DMS 273 (cell line): ENCODE data around the gene MRPL16.

Source experiments
- DNase-seq: peaks from one replicate; lab custom pipeline; 2025; ENCODE audit not compliant: unreplicated experiment; lab: John Stamatoyannopoulos, UW

Gene MRPL16

DNA sequence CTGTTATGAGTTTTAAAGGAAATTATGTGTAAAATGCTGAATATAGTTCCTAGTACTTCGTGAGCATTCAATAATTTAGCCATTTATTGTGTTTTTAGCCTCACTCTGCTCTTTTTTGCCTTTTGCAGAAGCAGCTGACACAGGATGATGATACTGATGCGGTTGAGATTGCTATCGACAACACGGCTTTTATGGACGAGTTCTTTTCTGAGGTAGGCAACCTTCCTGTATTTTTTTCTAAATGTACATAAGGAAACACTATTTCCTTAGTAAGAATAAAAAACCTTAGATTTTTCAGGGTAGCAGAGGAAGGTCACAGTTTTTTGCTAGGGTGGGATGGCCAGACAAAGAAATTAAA is 37.5 kb downstream of the MRPL16 start:
- no peak for DNase-seq

DNA sequence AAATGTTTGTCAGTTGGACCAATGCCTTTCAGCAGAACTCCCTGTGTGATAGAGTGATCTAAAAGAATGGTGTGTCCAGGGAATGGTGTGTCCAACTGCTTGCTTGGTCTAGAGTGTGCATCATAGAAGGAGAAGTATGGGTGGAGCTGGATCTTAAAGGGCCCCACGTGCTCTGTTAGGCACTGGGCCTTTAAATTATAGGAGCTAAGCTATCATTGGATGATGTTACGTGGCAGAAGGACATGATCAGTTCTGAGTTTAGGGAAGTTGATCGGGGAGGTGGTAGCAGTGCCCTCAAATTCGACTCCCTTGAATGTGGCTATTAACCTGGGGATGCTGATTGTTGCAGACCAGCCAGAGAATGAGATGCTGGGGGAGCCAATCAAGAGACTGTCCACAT is 39.0 kb downstream of the MRPL16 start:
- DNase-seq: no peak

DNA sequence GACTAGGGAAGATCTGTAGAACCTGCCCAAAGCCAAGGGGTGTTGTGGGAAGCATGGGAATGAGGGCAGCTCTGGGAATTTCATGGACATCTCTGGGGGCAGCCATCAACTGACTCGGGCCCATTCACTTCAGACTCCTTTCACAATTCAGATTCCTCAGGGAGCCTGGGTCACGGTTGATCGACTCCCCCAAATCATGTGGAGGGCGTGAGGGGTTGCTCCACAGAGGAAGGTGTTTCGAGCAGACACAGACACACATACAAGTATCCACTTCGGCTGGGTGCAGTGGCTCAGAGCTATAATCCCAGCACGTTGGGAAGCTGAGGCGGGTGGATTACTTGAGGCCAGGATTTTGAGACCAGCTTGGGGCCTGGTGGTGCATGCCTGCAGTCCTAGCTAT is 39.7 kb downstream of the MRPL16 start:
- no peak for DNase-seq

DNA sequence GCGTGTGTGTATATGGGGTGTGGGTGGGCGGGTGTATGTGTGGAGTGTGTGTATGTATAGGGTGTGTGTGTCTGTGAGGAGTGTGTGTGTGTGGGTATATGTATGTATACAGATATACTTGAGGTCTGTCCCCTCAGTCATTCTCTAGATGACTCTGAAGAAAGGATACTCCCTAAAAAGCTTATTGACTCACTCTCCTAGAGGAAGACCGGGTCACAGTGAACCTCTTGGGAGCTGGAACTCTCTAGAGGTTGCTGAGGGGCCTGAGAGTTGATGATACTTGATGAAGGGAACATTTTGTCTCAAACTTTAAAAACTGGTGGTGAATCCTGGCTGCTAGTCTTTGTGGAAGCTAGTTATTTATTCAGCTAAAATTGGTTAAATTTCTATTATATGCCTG is 40.3 kb downstream of the MRPL16 start:
- DNase-seq: no peak

DNA sequence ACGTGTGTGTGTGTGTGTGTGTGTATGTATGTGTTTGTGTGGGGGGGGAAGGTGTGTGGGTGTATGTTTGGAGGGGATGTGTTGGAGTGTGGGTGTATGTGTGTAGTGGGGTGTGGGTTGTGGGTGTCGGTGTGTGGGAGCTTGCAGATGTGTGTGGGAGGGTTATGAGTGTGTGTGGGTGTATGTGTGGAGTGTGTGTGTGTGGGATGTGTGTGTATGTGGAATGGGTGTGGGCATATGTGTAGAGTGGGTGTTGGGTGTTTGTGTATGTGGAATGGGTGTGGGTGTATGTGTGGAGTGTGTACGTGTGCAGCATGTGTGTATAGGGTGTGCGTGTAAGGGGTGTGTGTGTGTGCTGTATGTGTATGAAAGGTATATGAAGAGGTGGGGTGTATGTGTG is 40.8 kb downstream of the MRPL16 start:
- DNase-seq: no peak

DNA sequence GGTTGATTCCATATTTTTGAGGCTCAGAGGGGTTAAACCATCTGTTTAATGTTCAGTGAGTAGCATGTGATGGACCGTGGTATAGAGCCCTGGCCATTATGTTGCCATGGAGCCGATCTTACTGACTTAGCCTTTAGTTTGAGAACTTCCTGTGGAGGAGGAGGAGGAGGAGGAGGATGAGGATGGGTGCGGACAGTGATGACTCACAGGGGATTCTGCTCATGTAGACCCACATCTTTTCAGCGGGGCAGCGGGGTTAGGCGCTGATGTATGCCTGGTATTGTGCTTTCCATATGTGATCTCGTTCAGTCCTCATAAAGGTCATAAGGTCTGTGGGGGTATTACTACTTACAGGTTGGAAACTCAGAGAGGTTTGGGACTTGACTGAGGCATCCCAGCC is 41.5 kb downstream of the MRPL16 start:
- no peak for DNase-seq

DNA sequence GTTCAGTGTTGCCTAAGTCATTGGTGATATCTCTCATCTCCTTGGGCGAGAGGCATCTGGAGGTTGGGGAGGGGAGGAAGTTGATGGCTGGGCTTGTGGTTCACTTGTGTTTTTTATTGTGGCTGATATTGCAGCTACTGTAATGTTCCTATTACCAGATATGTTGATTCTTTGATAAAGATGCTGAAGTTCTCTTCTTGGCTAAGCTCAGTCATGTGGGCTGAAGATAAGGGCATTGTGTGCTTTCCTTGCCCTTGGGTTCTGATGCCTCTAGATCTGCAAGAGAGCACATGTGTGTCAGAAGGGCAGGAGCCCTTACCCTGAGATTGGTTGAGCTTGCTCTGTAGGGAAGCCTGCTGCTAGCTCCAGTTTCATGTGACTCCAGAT is 43.4 kb downstream of the MRPL16 start:
- no peak for DNase-seq

DNA sequence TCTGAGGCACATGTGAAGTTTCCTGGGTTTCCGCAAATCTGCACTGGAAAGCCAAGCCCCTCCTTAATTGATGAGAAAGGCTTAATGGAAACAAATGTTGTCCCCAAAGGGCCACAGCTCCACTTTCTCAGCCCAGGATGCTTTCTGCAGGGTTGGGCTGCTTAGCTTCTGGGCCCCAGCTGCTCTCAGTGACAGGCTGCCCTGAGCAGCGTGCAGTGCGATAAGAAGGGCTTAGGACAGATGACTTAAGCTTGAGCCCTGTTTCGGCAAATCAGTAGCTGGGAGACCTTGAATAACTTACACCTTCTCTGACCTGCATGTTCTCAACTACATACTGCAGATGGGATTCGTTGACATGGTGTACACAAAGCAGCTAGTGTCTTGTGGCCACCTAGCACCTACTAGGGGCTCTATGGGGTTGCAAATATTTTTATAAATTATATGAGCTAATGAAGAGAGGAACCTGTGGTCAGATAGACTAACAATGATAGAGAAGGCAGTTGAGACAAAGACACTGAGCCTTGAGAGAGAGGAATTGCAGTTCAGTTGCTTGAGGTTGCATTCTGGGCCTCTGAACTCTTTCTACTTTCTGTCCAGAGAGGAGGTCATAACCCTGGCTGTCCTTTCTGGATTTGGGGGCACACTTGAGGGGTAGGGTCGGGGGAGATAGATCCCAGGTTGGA is 43.9 kb downstream of the MRPL16 start:
- DNase-seq: no peak

DNA sequence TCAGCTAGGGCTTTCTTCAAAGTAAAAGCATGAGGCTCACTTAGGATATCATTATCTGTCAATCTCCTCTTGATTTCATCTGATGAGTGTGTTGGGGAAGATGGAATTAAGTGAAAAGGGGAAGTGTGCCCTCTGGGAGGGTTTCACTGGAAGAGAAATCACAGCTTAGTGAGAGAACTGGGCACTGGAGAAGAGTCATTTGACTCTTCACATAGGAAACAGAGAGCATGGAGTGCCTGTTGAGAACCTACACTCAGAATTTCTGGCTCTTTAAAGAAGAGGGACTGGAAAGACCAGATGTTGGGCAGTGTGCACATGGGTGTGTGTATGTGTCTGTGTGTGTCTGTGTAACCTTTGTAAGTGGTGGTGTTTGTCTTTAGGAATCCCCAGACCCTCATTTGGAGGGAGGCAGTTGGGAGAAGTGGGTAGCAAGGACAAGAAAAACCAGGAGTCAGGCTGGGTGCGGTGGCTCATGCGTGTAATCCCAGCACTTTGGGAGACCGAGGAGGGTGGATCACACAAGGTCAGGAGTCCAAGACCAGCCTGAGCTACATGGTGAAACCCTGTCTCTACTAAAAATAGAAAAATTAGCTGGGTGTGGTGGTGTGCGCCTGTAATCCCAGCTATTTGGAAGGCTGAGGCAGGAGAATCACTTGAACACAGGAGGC is 45.4 kb downstream of the MRPL16 start:
- no peak for DNase-seq

DNA sequence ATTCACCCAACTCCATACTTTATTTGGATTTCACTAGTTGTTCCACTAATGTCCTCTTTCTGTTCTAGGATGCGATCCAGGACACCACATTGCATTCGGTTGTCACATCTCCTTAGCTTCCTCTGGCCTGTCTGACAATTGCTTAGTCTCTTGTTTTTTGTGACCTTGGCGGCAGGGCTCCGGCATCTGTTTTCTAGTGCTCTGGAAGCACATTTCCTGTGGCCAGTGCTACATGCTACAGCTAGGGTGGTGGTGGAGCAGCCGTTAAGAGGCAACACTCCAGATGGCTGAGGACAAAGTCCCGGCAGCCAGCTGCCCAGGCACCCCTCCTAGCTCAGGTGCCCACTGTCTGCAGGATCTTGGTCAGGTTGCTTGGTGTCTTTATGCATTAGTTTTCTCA is 48.6 kb downstream of the MRPL16 start:
- peak; percentile 6 for DNase-seq

DNA sequence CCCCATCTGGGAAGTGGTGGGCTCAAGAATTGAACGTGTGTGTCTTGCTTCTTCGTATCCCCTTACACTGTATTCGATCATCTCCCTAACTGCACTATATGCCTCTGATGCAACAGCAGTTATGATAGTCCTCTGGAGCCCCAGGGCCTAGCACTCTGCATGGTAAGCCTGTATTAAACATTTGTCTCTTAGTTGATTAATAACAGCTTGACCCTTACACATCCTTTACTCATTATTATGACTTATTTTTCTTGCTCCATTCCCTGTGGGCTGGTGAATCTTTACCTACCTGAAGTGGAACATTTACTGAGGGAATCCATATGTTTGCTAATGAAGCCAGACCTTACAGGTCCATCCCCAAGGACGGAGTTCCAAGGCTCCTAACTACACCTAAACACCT is 49.8 kb downstream of the MRPL16 start:
- DNase-seq: no peak

DNA sequence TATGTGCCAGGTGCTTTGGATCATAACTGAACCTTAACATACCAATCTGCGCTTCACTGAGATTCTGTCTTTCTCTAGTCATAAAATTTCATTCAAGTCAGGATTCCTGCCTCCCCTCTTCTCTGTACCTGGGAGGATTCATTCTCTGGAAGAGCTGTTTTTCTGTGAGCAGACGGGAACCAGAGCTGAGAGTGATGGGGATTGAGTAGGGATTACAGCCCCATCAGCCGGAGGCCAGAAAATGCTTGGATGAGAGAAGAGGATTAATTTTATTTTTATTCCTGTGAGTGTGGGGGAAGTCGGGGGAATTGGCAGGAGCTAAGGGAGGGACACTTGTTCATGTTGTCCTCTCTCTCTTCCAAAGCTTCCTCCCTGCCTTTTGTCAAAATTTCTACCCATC is 50.7 kb downstream of the MRPL16 start:
- DNase-seq: no peak

DNA sequence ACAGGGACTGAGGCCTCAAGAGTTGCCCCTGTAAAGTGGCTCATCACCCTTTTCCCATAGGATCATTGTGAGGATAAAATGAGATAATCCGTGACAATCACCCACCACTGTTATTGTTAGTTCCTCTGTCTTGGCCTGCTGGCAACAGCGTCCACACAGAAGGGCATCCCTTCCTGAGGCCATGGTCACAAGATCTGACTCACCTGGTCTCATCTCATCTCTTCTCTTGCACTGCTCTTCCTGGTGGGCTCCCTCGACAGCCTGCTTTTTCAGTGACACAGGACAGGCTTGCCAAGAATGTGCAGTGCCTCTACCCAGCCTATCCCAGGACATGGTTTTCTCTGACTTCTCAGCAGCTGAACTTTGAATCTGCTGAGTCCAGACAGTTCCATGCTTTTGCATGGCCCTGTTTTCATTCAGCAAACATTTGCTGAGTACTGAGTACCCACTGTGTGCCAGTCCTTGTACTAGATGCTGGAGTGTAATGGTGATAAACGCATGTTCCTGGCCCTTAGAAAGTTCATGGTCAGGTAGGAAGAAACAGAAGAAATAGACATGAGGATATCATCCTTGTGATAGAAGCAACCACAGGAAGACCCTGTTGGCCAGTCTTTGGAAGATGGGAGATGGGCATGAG is 52.1 kb downstream of the MRPL16 start:
- no peak for DNase-seq

DNA sequence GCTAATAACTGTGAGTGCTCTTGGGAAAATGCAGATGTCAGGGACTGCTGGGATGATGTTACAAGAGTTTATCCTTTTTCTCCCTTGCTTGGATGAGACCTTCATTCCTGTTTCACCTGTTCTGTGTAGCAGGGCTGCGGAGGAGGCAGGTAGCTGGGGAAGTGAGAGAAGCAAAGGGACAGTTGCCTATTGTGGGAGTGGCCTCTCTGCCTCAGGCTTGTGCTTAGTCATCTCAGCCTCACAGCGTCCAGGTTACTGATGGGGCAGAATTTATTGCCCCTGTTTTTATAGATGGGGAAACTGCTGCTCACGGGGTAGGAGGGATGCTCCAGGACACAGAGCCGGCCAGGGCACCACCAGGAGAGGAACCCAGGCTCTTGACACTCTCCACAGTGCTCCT is 53.7 kb downstream of the MRPL16 start:
- DNase-seq: no peak

DNA sequence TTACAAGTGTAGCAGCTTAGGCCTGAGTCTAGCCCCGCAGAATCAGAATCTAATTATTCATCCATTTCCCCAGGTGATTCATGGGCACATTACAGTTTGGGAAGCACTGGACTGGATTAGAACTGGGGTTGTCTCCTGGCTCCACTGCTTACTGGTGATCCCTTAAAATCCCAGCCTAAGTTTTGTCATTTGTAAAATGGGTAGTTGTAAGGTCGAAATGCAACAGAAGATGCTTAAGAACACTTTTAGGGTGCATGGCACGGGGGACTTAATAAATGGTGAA is 54.1 kb downstream of the MRPL16 start:
- no peak for DNase-seq
